Kidney epithelial cell (primary cell): ENCODE measurements around the gene PIK3C2G. TPM values are rescaled to one million over a fixed set of nuclear protein-coding genes. Genes with fewer than 3 reads are reported as not detected.
A peak's percentile ranks its signal among the peaks of the same experiment; 100 is the strongest.
"Not testable (repeated sequence)": the region's sequence is repeated elsewhere in the genome, so short reads cannot be mapped to it uniquely, and the experiment has no call there.

ENCODE experiments used
- DNase-seq: peaks from one replicate; pipeline ENCODE4 v3.0.0-alpha.2; 2010; ENCODE audit warnings: low read depth
- H3K27me3 ChIP-seq: 2 replicates; pipeline ENCODE4 v1.6.0; 2011; ENCODE audit warnings: low read length; ENCODE audit not compliant: control insufficient read depth, insufficient read depth
- H3K36me3 ChIP-seq: 2 replicates; pipeline ENCODE4 v1.5.1; 2011; ENCODE audit warnings: low read length; ENCODE audit not compliant: control insufficient read depth, insufficient read depth
- H3K4me3 ChIP-seq: 2 replicates; pipeline ENCODE4 v1.5.1; 2011; ENCODE audit warnings: low read depth, mild to moderate bottlenecking, control low read depth, low read length
- total RNA-seq: library from RNA; depleted of rRNA; stranded (reverse); fragments of >200 nt; gene quantifications from 2 replicates; pipeline ENCODE4 v1.2.3, GENCODE V29; 2015
- TF ChIP-seq, protein P1 (sequence below): IDR thresholded peaks from 2 replicates; pipeline ENCODE4 v1.5.1; 2011; ENCODE audit warnings: mild to moderate bottlenecking, moderate library complexity, low read length, control low read depth, inconsistent platforms; ENCODE audit not compliant: insufficient read depth, poor library complexity, severe bottlenecking

PIK3C2G gene
- total RNA-seq, 1 donor from 2014 or later, result 0.13 TPM

DNA sequence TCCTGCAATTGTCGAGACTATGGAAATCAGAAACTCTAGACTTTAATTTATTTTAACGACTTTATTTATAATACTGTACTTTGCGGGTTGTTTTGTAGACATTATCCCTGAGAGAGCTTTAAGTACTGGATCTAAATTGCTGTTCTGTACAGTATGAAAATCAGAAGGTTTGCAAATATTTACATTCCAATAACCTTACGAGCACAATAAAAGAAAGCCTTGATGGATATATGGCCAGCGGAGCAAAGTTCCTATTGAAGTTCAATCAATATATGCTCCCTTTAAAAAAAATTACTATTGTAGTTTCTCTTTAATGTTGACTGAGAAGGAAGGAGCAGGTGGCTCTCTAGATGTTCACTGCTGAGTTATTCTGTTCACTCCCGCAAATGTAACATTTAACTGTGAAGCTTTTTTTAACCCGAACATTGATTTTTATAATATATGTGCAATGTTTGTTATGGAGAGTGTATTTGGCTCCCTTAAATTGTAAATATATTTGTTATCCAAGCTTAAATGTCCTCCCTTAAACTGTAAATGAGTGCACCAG lies 241.2 kb downstream of the PIK3C2G start:
- no peak for DNase-seq
- no peaks in the 10 kb centered on the region for H3K27me3 ChIP-seq
- no peak overlapping the region for H3K4me3 ChIP-seq
- TF ChIP-seq, protein P1, sequence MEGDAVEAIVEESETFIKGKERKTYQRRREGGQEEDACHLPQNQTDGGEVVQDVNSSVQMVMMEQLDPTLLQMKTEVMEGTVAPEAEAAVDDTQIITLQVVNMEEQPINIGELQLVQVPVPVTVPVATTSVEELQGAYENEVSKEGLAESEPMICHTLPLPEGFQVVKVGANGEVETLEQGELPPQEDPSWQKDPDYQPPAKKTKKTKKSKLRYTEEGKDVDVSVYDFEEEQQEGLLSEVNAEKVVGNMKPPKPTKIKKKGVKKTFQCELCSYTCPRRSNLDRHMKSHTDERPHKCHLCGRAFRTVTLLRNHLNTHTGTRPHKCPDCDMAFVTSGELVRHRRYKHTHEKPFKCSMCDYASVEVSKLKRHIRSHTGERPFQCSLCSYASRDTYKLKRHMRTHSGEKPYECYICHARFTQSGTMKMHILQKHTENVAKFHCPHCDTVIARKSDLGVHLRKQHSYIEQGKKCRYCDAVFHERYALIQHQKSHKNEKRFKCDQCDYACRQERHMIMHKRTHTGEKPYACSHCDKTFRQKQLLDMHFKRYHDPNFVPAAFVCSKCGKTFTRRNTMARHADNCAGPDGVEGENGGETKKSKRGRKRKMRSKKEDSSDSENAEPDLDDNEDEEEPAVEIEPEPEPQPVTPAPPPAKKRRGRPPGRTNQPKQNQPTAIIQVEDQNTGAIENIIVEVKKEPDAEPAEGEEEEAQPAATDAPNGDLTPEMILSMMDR, result no peak
- H3K36me3 ChIP-seq, result no peaks in the 10 kb centered on the region

DNA sequence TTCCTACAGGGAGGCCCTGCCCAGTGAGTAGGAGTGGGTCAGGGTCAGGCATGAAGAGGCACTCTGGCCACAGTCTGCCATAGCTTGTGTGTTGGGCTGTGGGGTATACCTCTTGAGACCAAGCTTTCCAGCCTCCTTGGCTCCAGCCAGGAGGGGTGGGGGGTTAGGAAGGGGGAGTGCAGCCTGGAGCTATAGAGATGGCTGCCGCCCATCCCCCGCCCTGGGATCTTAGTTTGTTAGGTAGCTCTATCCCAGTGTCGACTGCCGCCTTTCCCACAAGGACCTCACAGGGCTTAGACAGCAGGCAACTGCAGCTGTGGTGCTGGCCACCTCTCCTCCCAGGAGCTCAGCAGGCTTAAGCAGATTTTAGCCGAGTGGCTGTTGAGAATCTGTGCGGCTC lies 260.1 kb downstream of the PIK3C2G start:
- TF ChIP-seq, protein P1, result no peak
- Histone ChIP-seq H3K36me3 (no peaks in the 10 kb centered on the region), H3K4me3 (no peak overlapping the region), H3K27me3 (no peaks in the 10 kb centered on the region)
- no peak for DNase-seq

DNA sequence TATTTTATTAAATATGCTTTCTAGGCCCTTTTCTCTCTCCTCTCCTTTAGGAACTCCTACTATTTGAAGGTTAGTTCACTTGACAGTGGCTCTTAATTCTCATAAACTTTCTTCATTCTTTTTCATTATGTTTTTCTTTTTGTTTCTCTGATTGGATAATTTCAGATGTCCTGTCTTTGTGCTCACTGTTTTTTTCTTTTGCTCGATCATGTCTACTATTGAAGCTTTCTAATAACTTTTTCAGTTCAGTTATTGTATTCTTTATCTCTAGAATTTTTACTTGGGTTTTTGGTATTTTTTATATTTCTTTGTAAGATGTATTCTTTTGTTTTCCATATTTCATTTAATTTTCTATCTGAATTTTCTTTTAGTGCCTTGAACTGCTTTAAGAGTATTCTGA lies 261.5 kb downstream of the PIK3C2G start:
- Histone ChIP-seq H3K4me3 (no peak overlapping the region), H3K36me3 (no peaks in the 10 kb centered on the region), H3K27me3 (no peaks in the 10 kb centered on the region)
- TF ChIP-seq, protein P1, result no peak
- DNase-seq, result no peak

DNA sequence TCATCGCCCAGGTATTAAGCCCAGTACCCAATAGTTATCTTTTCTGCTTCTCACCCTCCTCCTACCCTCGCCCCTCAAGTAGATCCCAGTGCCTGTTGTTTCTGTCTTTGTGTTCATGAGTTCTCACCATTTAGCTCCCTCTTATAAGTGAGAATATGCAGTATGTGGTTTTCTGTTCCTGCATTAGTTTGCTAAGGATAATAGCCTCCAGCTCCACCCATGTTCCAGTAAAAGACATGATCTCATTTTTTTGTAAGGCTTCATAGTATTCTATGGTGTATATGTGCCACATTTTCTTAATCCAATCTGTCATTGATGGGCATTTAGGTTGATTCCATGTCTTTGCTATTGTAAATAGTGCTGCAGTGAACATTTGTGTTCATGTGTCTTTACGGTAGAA lies 281.2 kb downstream of the PIK3C2G start:
- not testable (repeated sequence) for H3K36me3 ChIP-seq, DNase-seq, H3K4me3 ChIP-seq, H3K27me3 ChIP-seq

DNA sequence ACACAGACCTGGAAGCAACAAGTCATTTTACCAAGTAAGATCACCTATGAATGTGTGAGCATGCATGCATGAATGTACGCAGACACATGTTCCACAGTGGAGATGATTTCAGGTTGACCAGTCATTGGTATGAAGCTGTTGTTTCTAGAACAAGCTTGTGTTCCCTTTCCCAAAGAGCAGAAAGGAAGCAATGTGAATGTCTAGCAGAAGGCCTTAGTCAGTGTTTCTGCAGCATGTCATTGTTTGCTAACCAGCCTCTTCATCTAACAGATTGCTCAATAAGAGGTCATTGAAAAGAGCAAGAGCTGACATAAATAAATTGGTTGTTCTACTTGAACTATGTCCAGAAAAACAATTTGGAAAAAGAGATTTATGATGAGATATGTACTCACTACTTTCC lies 285.1 kb downstream of the PIK3C2G start:
- peak; percentile 21 for DNase-seq
- Histone ChIP-seq H3K36me3 (no peaks in the 10 kb centered on the region), H3K27me3 (no peaks in the 10 kb centered on the region), H3K4me3 (no peak overlapping the region)
- TF ChIP-seq, protein P1, result no peak

DNA sequence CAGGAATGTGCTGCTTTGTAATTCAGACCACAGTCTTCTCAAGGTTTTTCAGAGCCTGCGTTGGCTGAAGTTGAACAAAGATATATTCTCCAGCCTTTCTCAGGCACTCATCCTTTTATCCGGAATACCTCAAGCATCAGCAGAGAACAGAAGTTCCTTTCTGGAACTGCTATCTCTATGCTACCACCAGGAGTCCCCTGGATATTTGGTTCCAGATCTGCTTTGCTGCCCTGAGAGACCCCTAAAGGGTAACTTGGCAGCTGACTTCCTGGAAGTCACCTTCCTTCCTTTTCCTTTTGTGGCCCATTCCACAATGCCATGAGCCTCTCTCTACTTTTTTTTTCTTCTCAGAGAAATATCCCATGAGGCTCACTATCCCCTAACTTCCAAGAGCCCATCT lies 288.3 kb downstream of the PIK3C2G start:
- Histone ChIP-seq H3K27me3 (no peaks in the 10 kb centered on the region), H3K4me3 (no peak overlapping the region), H3K36me3 (no peaks in the 10 kb centered on the region)
- DNase-seq, result no peak
- TF ChIP-seq, protein P1, result peak; percentile 7
